Measurements from ENCODE around the gene POGLUT2.
A peak's percentile ranks its signal among the peaks of the same experiment; 100 is the strongest.
"Not testable (repeated sequence)": the region's sequence is repeated elsewhere in the genome, so short reads cannot be mapped to it uniquely, and the experiment has no call there.

The POGLUT2 gene

GRCh38 chr13:102814025-102814607 lies 15.3 kb upstream of the POGLUT2 start:
- in situ Hi-C loops (cut with MboI; ENCODE audit: low pct_unique_long_range_greater_than_20kb, low sequenced_read_pairs) = no loop called here
- DNase-seq = no peak

- in situ Hi-C loops (cut with MboI; ENCODE audit: low pct_unique_long_range_greater_than_20kb, low sequenced_read_pairs) = no loop called here
- DNase-seq = peak; percentile 20
Measured at GRCh38 chr13:102812611-102813287, 14.0 kb upstream of the POGLUT2 start.

- in situ Hi-C loops (cut with MboI; ENCODE audit: low pct_unique_long_range_greater_than_20kb, low sequenced_read_pairs) = no loop called here
- DNase-seq = no peak
Measured at GRCh38 chr13:102807699-102808098, 8.9 kb upstream of the POGLUT2 start.

- in situ Hi-C loops (cut with MboI; ENCODE audit: low pct_unique_long_range_greater_than_20kb, low sequenced_read_pairs) = no loop called here
- DNase-seq = no peak
Measured at GRCh38 chr13:102805680-102806079, 6.9 kb upstream of the POGLUT2 start.

GRCh38 chr13:102800145-102801041 lies 1.6 kb upstream of the POGLUT2 start:
- in situ Hi-C loops (cut with MboI; ENCODE audit: low pct_unique_long_range_greater_than_20kb, low sequenced_read_pairs) = no loop called here
- DNase-seq = peak; percentile 91

- in situ Hi-C loops (cut with MboI; ENCODE audit: low pct_unique_long_range_greater_than_20kb, low sequenced_read_pairs) = no loop called here
Measured at GRCh38 chr13:102799426-102800144, 809 bp upstream of the POGLUT2 start.

GRCh38 chr13:102793611-102794355 lies 5.0 kb downstream of the POGLUT2 start:
- no peak for DNase-seq
- in situ Hi-C loops (cut with MboI; ENCODE audit: low pct_unique_long_range_greater_than_20kb, low sequenced_read_pairs) = no loop called here

More at GRCh38 chr13:102799426-102800144, 809 bp upstream of the POGLUT2 start:
- no peak for DNase-seq

GRCh38 chr13:102792396-102792795 lies 6.4 kb downstream of the POGLUT2 start:
- no peak for DNase-seq
- in situ Hi-C loops (cut with MboI; ENCODE audit: low pct_unique_long_range_greater_than_20kb, low sequenced_read_pairs) = no loop called here

- in situ Hi-C loops (cut with MboI; ENCODE audit: low pct_unique_long_range_greater_than_20kb, low sequenced_read_pairs) = no loop called here
- no peak for DNase-seq
Measured at GRCh38 chr13:102788683-102789082, 10.1 kb downstream of the POGLUT2 start.

GRCh38 chr13:102784483-102784882 lies 14.3 kb downstream of the POGLUT2 start:
- in situ Hi-C loops (cut with MboI; ENCODE audit: low pct_unique_long_range_greater_than_20kb, low sequenced_read_pairs) = no loop called here
- no peak for DNase-seq

GRCh38 chr13:102781591-102781990 lies 17.2 kb downstream of the POGLUT2 start:
- in situ Hi-C loops (cut with MboI; ENCODE audit: low pct_unique_long_range_greater_than_20kb, low sequenced_read_pairs) = no loop called here

GRCh38 chr13:102780656-102781055 lies 18.1 kb downstream of the POGLUT2 start:
- DNase-seq = peak; percentile 35
- in situ Hi-C loops (cut with MboI; ENCODE audit: low pct_unique_long_range_greater_than_20kb, low sequenced_read_pairs) = not testable (repeated sequence)

More at GRCh38 chr13:102781591-102781990, 17.2 kb downstream of the POGLUT2 start:
- DNase-seq = no peak

- in situ Hi-C loops (cut with MboI; ENCODE audit: low pct_unique_long_range_greater_than_20kb, low sequenced_read_pairs) = no loop called here
- peak; percentile 95 for DNase-seq
Measured at GRCh38 chr13:102779436-102780159, 19.2 kb downstream of the POGLUT2 start.

- DNase-seq = no peak
- in situ Hi-C loops (cut with MboI; ENCODE audit: low pct_unique_long_range_greater_than_20kb, low sequenced_read_pairs) = no loop called here
Measured at GRCh38 chr13:102777736-102778135, 21.0 kb downstream of the POGLUT2 start.

GRCh38 chr13:102776271-102776670 lies 22.5 kb downstream of the POGLUT2 start:
- in situ Hi-C loops (cut with MboI; ENCODE audit: low pct_unique_long_range_greater_than_20kb, low sequenced_read_pairs) = no loop called here
- no peak for DNase-seq

- in situ Hi-C loops (cut with MboI; ENCODE audit: low pct_unique_long_range_greater_than_20kb, low sequenced_read_pairs) = no loop called here
- peak; percentile 84 for DNase-seq
Measured at GRCh38 chr13:102774591-102775520, 23.9 kb downstream of the POGLUT2 start.

- DNase-seq = no peak
- in situ Hi-C loops (cut with MboI; ENCODE audit: low pct_unique_long_range_greater_than_20kb, low sequenced_read_pairs) = no loop called here
Measured at GRCh38 chr13:102774214-102774568, 24.6 kb downstream of the POGLUT2 start.

Measured in KBM-7 (cell line).